GM12875 (cell line): ENCODE data around the gene TOR1AIP2.

Source experiments
- H3K4me3 ChIP-seq: one replicate; pipeline ENCODE4 v1.5.1; 2011; ENCODE audit warnings: low read depth, low read length, control low read depth
- TF ChIP-seq, protein P1 (sequence below): IDR thresholded peaks from 2 replicates; pipeline ENCODE4 v1.5.1; 2011; ENCODE audit warnings: low read depth, mild to moderate bottlenecking, control low read depth, inconsistent platforms, low read length, moderate library complexity, borderline replicate concordance; ENCODE audit not compliant: insufficient read depth

The TOR1AIP2 gene

DNA sequence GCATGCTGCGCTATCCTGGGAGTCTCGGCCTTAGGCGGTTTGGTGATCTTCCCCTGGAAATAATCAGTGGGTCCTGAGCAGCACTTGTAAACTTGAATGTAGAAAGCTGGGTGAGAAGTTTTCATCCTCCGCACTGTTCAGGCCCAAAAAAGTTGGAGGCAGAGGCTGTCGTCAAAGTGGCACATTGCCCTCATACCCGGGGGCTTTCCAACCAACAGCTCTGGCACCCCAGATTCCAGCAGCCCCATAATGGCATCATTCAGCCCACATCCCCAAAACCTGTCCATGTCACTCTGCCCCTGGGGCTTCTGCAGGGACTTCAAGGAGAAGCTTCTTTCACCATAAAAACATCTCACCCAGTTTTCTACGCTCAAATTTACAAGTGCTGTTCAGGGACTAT, 59.3 kb downstream of the TOR1AIP2 start:
- TF ChIP-seq, protein P1, sequence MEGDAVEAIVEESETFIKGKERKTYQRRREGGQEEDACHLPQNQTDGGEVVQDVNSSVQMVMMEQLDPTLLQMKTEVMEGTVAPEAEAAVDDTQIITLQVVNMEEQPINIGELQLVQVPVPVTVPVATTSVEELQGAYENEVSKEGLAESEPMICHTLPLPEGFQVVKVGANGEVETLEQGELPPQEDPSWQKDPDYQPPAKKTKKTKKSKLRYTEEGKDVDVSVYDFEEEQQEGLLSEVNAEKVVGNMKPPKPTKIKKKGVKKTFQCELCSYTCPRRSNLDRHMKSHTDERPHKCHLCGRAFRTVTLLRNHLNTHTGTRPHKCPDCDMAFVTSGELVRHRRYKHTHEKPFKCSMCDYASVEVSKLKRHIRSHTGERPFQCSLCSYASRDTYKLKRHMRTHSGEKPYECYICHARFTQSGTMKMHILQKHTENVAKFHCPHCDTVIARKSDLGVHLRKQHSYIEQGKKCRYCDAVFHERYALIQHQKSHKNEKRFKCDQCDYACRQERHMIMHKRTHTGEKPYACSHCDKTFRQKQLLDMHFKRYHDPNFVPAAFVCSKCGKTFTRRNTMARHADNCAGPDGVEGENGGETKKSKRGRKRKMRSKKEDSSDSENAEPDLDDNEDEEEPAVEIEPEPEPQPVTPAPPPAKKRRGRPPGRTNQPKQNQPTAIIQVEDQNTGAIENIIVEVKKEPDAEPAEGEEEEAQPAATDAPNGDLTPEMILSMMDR, result no peak
- no peak overlapping the region for H3K4me3 ChIP-seq

DNA sequence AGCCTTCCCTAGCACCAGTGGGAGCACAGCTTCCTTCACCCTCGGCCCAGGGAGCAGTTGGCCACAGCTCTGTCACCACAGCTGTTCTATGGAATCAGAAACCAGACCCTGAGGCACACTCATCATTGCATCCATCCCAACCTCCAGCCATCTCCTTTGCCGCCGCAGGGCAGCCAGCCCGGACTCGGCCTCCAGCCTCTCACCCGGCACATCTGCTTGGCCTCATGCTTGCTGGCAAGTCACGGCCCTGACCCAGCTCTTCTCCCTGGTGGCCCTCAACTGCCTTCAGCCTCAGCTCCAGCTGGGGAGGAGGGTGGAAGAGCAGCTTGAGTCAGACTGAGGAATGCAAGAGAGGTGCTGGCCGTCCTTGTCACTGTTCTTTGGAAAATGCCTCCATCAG, 59.8 kb downstream of the TOR1AIP2 start:
- H3K4me3 ChIP-seq, result no peak overlapping the region
- TF ChIP-seq, protein P1, result no peak

DNA sequence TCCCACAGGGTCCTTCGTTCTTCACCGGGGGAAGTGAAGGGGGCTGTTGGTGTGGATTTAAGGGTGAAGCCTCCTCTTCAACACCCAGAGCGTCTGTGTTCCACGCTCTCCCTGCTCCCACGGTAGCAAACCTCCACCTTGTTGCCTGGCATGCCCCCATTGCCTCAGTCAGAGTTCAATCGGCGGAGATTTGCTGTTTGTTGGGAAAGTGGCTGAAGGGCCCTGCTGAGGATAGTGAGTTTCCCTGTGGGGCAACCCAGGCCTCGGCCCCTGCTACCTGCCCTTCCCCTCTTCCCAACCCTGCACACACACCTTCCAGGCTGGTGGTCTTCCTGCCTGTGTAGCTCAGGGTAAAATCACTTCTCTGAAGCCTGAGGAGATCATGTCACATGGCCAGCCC, 60.5 kb downstream of the TOR1AIP2 start:
- TF ChIP-seq, protein P1, result no peak

GRCh38 chr1:179816196-179816960, 61.2 kb downstream of the TOR1AIP2 start:
- TF ChIP-seq, protein P1, result no peak
- no peak overlapping the region for H3K4me3 ChIP-seq

More for the DNA sequence above, 60.5 kb downstream of the TOR1AIP2 start:
- no peak overlapping the region for H3K4me3 ChIP-seq

DNA sequence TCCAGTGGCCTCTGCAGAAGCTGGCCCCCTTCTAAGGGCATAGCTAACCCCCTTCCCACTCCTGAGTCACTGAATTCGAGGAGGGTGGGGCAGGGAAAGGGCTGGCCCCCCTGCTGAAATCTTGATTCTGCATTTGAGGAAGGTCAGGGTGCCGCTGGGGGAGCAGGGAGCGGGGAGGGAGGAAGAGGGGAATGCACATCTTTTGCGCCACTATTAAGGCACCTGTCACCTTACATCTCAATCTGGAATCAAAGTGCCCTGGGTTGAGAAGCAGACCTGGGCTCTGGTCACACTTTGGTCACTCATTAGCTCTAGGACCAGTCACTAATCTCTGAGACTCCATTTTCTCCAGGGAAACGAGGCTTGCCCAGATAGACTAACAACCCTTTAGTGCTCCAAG, 62.0 kb downstream of the TOR1AIP2 start:
- TF ChIP-seq, protein P1, result no peak
- H3K4me3 ChIP-seq, result no peak overlapping the region

- TF ChIP-seq, protein P1, result no peak
- H3K4me3 ChIP-seq, result no peak overlapping the region
Measured at GRCh38 chr1:179814546-179814838, 63.1 kb downstream of the TOR1AIP2 start.
